Fibroblast of upper back skin (primary cell): ENCODE results near the gene TWIST2.
A peak's percentile ranks its signal among the peaks of the same experiment; 100 is the strongest.

Experiments
- DNase-seq: peaks from one replicate; pipeline ENCODE4 v3.0.0-alpha.2; 2013

Gene TWIST2

GRCh38 chr2:238838786-238839327 is 9.0 kb upstream of the TWIST2 start:
- no peak for DNase-seq

GRCh38 chr2:238839428-238839827 is 8.5 kb upstream of the TWIST2 start:
- DNase-seq = no peak

GRCh38 chr2:238841542-238842164 is 6.2 kb upstream of the TWIST2 start:
- DNase-seq = peak; percentile 74

- no peak for DNase-seq
Observed at GRCh38 chr2:238843476-238843875, 4.4 kb upstream of the TWIST2 start.

- no peak for DNase-seq
Observed at GRCh38 chr2:238845583-238846377, 2.1 kb upstream of the TWIST2 start.

GRCh38 chr2:238846378-238846627 is 1.6 kb upstream of the TWIST2 start:
- no peak for DNase-seq

GRCh38 chr2:238846628-238847418 is 1.1 kb upstream of the TWIST2 start:
- no peak for DNase-seq

GRCh38 chr2:238847419-238847801 is 475 bp upstream of the TWIST2 start:
- DNase-seq = no peak

- DNase-seq = no peak
Observed at GRCh38 chr2:238848691-238848975, 748 bp downstream of the TWIST2 start.

GRCh38 chr2:238848976-238849853 is 1.3 kb downstream of the TWIST2 start:
- no peak for DNase-seq

- DNase-seq = no peak
Observed at GRCh38 chr2:238850091-238850490, 2.2 kb downstream of the TWIST2 start.

- no peak for DNase-seq
Observed at GRCh38 chr2:238851026-238851425, 3.1 kb downstream of the TWIST2 start.

GRCh38 chr2:238851761-238852160 is 3.9 kb downstream of the TWIST2 start:
- peak; percentile 51 for DNase-seq

- DNase-seq = no peak
Observed at GRCh38 chr2:238852206-238852869, 4.5 kb downstream of the TWIST2 start.

GRCh38 chr2:238853218-238853617 is 5.3 kb downstream of the TWIST2 start:
- no peak for DNase-seq

- DNase-seq = peak; percentile 52
Observed at GRCh38 chr2:238853721-238854120, 5.8 kb downstream of the TWIST2 start.

- DNase-seq = no peak
Observed at GRCh38 chr2:238854246-238854645, 6.4 kb downstream of the TWIST2 start.

- peak; percentile 51 for DNase-seq
Observed at GRCh38 chr2:238854699-238855229, 6.9 kb downstream of the TWIST2 start.

- DNase-seq = peak; percentile 49
Observed at GRCh38 chr2:238855299-238855698, 7.4 kb downstream of the TWIST2 start.

GRCh38 chr2:238855891-238856580 is 8.2 kb downstream of the TWIST2 start:
- DNase-seq = no peak
